ENCODE measurements around the gene SPDYE5. TPM values are rescaled to one million over a fixed set of nuclear protein-coding genes. Genes with fewer than 3 reads are reported as not detected.
A peak's percentile ranks its signal among the peaks of the same experiment; 100 is the strongest.
"Not testable (repeated sequence)": the region's sequence is repeated elsewhere in the genome, so short reads cannot be mapped to it uniquely, and the experiment has no call there.

Gene SPDYE5
- polyA plus RNA-seq (0.04 TPM in 1 of 3 replicates, not detected in the others), polyA minus RNA-seq (not detected in 3 replicates)
- polyA plus RNA-seq (2011; ENCODE audit: low read depth), result not detected
- polyA plus RNA-seq (2011; cell fraction: cytosol; rRNA removed), result not detected in 2 replicates
- 0.06 TPM in 1 of 2 replicates, not detected in the other for polyA plus RNA-seq (2011; cell fraction: nucleus; rRNA removed)
- polyA plus RNA-seq (2012; ENCODE audit: low replicate concordance), result 0.38 and 0.78 TPM in 2 replicates
- polyA minus RNA-seq (2011; cell fraction: cytosol; rRNA and poly(A)+ RNA removed), result not detected
- polyA minus RNA-seq (2011; cell fraction: nucleus; rRNA and poly(A)+ RNA removed), result not detected in 2 replicates

- H2AFZ ChIP-seq (ENCODE audit: control insufficient read depth, low read length); dilution Hi-C loops (cut with MboI; ENCODE audit: extremely low pct_ligation_motif_present, low sequenced_read_pairs); H3K9ac ChIP-seq (ENCODE audit: control insufficient read depth, extremely low read depth, insufficient read depth, low read length); H4K20me1 ChIP-seq (ENCODE audit: control insufficient read depth, extremely low read depth, insufficient read depth, low read length); H3K9me1 ChIP-seq (ENCODE audit: control insufficient read depth, extremely low read depth, insufficient read depth, low read length); H3K4me1 ChIP-seq (ENCODE audit: control insufficient read depth, extremely low read depth, insufficient read depth, low read length); DNase-seq (ENCODE audit: low read depth, low spot score); H3K4me3 ChIP-seq (ENCODE audit: control insufficient read depth in 2 of 3, extremely low read depth in 1 of 3, insufficient read depth in 2 of 3, low read depth in 1 of 3, low read length in 3 of 3); H3K27ac ChIP-seq (ENCODE audit: control insufficient read depth, insufficient read depth, low read length); H3K9me3 ChIP-seq (ENCODE audit: control insufficient read depth, low read depth, low read length); H3K4me2 ChIP-seq (ENCODE audit: control insufficient read depth, extremely low read depth, insufficient read depth, low read depth, low read length); H3K36me3 ChIP-seq (ENCODE audit: control insufficient read depth in 2 of 2, extremely low read depth in 1 of 2, insufficient read depth in 2 of 2, low read length in 2 of 2); FAIRE-seq; H3K79me2 ChIP-seq (ENCODE audit: control insufficient read depth, insufficient read depth, low read length); H3K27me3 ChIP-seq (ENCODE audit: control insufficient read depth, extremely low read depth, insufficient read depth, low read length): not testable (repeated sequence)
Observed at GRCh38 chr7:75492020-75492419, at the start of gene SPDYE5. Gene SPDYE5 (plus strand): TSS chr7:75492320. CDS start chr7:75494048, 1,728 bp downstream.

GRCh38 chr7:75442465-75443111 lies 49.5 kb upstream of the SPDYE5 start:
- H3K9me3 ChIP-seq (ENCODE audit: control insufficient read depth, low read depth, low read length); DNase-seq (ENCODE audit: low read depth, low spot score); H2AFZ ChIP-seq (ENCODE audit: control insufficient read depth, low read length); H3K27me3 ChIP-seq (ENCODE audit: control insufficient read depth, extremely low read depth, insufficient read depth, low read length); H4K20me1 ChIP-seq (ENCODE audit: control insufficient read depth, extremely low read depth, insufficient read depth, low read length); FAIRE-seq; H3K4me1 ChIP-seq (ENCODE audit: control insufficient read depth, extremely low read depth, insufficient read depth, low read length); H3K36me3 ChIP-seq (ENCODE audit: control insufficient read depth in 2 of 2, extremely low read depth in 1 of 2, insufficient read depth in 2 of 2, low read length in 2 of 2); H3K9me1 ChIP-seq (ENCODE audit: control insufficient read depth, extremely low read depth, insufficient read depth, low read length); H3K79me2 ChIP-seq (ENCODE audit: control insufficient read depth, insufficient read depth, low read length); dilution Hi-C loops (cut with MboI; ENCODE audit: extremely low pct_ligation_motif_present, low sequenced_read_pairs): not testable (repeated sequence)
- Histone ChIP-seq H3K4me3 (ENCODE audit: control insufficient read depth in 2 of 3, extremely low read depth in 1 of 3, insufficient read depth in 2 of 3, low read depth in 1 of 3, low read length in 3 of 3) (peak overlapping the region; percentile 42 to 57 (median 49)), H3K9ac (ENCODE audit: control insufficient read depth, extremely low read depth, insufficient read depth, low read length) (peak overlapping the region; percentile 77), H3K4me2 (ENCODE audit: control insufficient read depth, extremely low read depth, insufficient read depth, low read depth, low read length) (peak overlapping the region; percentile 16), H3K27ac (ENCODE audit: control insufficient read depth, insufficient read depth, low read length) (peak overlapping the region; percentile 63)

GRCh38 chr7:75449946-75450345 lies 42.2 kb upstream of the SPDYE5 start:
- H3K9me1 ChIP-seq (ENCODE audit: control insufficient read depth, extremely low read depth, insufficient read depth, low read length); H2AFZ ChIP-seq (ENCODE audit: control insufficient read depth, low read length); H3K4me3 ChIP-seq (ENCODE audit: control insufficient read depth in 2 of 3, extremely low read depth in 1 of 3, insufficient read depth in 2 of 3, low read depth in 1 of 3, low read length in 3 of 3); H3K4me1 ChIP-seq (ENCODE audit: control insufficient read depth, extremely low read depth, insufficient read depth, low read length); DNase-seq (ENCODE audit: low read depth, low spot score); H3K79me2 ChIP-seq (ENCODE audit: control insufficient read depth, insufficient read depth, low read length); H3K9ac ChIP-seq (ENCODE audit: control insufficient read depth, extremely low read depth, insufficient read depth, low read length); H4K20me1 ChIP-seq (ENCODE audit: control insufficient read depth, extremely low read depth, insufficient read depth, low read length); H3K9me3 ChIP-seq (ENCODE audit: control insufficient read depth, low read depth, low read length); H3K36me3 ChIP-seq (ENCODE audit: control insufficient read depth in 2 of 2, extremely low read depth in 1 of 2, insufficient read depth in 2 of 2, low read length in 2 of 2); H3K4me2 ChIP-seq (ENCODE audit: control insufficient read depth, extremely low read depth, insufficient read depth, low read depth, low read length); FAIRE-seq; dilution Hi-C loops (cut with MboI; ENCODE audit: extremely low pct_ligation_motif_present, low sequenced_read_pairs); H3K27ac ChIP-seq (ENCODE audit: control insufficient read depth, insufficient read depth, low read length); H3K27me3 ChIP-seq (ENCODE audit: control insufficient read depth, extremely low read depth, insufficient read depth, low read length): not testable (repeated sequence)
